H1 (cell line): ENCODE measurements around the gene AGTR1. TPM values are rescaled to one million over a fixed set of nuclear protein-coding genes. Genes with fewer than 3 reads are reported as not detected.

Source experiments
- CTCF ChIA-PET: fragments of 300-600 bp; sonication (Branson Sonifier 250); formaldehyde crosslinking; loops from one replicate; lab custom pipeline; 2021; ENCODE audit not compliant: partially characterized antibody; lab: Charles Lee
- POLR2A ChIA-PET: fragments of 300-600 bp; sonication (Branson Sonifier 250); formaldehyde crosslinking; loops from one replicate; lab custom pipeline; 2021; ENCODE audit warnings: inconsistent platforms; ENCODE audit not compliant: partially characterized antibody; lab: Charles Lee
- DNase-seq, 2 experiments: peaks; one replicate each; pipeline versions ENCODE4 v3.0.0 to v3.0.0-alpha.2; 2010 to 2022; ENCODE audit warnings: low spot score in 2 of 2, low read depth in 1 of 2, mixed read lengths in 1 of 2
- FAIRE-seq: peaks from 2 replicates; lab custom pipeline; 2011; peaks lifted over from hg19 to GRCh38; lab: Jason Lieb, UNC
- H2AFZ ChIP-seq: 2 replicates; pipeline ENCODE4 v1.8.1; 2012; ENCODE audit warnings: low read length, inconsistent platforms
- H2AK5ac ChIP-seq: 2 replicates; pipeline ENCODE4 v1.6.1; 2013; ENCODE audit warnings: low read depth, low read length
- H2BK120ac ChIP-seq: replicated peaks from 2 replicates; pipeline ENCODE3; 2013; ENCODE audit warnings: low read depth, low read length, inconsistent platforms
- H2BK12ac ChIP-seq: 2 replicates; pipeline ENCODE4 v1.6.1; 2013; ENCODE audit warnings: low read depth, low read length
- H2BK15ac ChIP-seq: 2 replicates; pipeline ENCODE4 v1.6.1; 2013; ENCODE audit warnings: low read length
- H2BK20ac ChIP-seq: 2 replicates; pipeline ENCODE4 v1.6.1; 2013; ENCODE audit warnings: low read length
- H2BK5ac ChIP-seq: 2 replicates; pipeline ENCODE4 v1.6.1; 2013; ENCODE audit warnings: low read depth, low read length
- H3K14ac ChIP-seq: 2 replicates; pipeline ENCODE4 v1.6.1; 2013; ENCODE audit warnings: inconsistent platforms; ENCODE audit not compliant: insufficient read length
- H3K18ac ChIP-seq: 2 replicates; pipeline ENCODE4 v1.6.1; 2013; ENCODE audit warnings: low read length; ENCODE audit errors: extremely low read depth
- H3K23ac ChIP-seq: 2 replicates; pipeline ENCODE4 v1.6.1; 2013; ENCODE audit warnings: inconsistent platforms; ENCODE audit not compliant: insufficient read length
- H3K23me2 ChIP-seq: 2 replicates; pipeline ENCODE4 v1.6.1; 2013; ENCODE audit warnings: low read depth, low read length
- H3K27ac ChIP-seq: 2 replicates; pipeline ENCODE4 v1.6.1; 2011; ENCODE audit warnings: low read depth, low read length, inconsistent platforms
- H3K27me3 ChIP-seq, 4 experiments: replicated peaks in 1 of 4; 1 replicate in 1 of 4; 2 replicates in 3 of 4; pipeline versions ENCODE4 v1.6.1 to v1.8.1; 2011 to 2013; ENCODE audit warnings: low read length in 3 of 4, mild to moderate bottlenecking in 3 of 4, inconsistent platforms in 2 of 4, mixed read lengths in 2 of 4, moderate library complexity in 1 of 4; ENCODE audit not compliant: control insufficient read depth in 3 of 4, insufficient read depth in 3 of 4; ENCODE audit errors: extremely low read depth in 1 of 4
- H3K36me3 ChIP-seq, 4 experiments: 2 replicates each; pipeline versions ENCODE4 v1.6.1 to v1.8.1; 2011 to 2013; ENCODE audit warnings: mild to moderate bottlenecking in 4 of 4, low read length in 3 of 4, moderate library complexity in 2 of 4, control low read depth in 1 of 4, inconsistent platforms in 1 of 4; ENCODE audit not compliant: insufficient read depth in 4 of 4, control insufficient read depth in 2 of 4
- H3K4ac ChIP-seq: replicated peaks from 2 replicates; pipeline ENCODE3; 2013; ENCODE audit warnings: low read length, low read depth, mixed read lengths, inconsistent platforms; ENCODE audit not compliant: insufficient read length
- H3K4me1 ChIP-seq, 4 experiments: replicated peaks in 1 of 4; 1 replicate in 1 of 4; 2 replicates in 3 of 4; pipeline versions ENCODE4 v1.6.1 to v1.8.1; 2011 to 2013; ENCODE audit warnings: low read length in 3 of 4, inconsistent platforms in 2 of 4, mixed read lengths in 1 of 4; ENCODE audit not compliant: insufficient read depth in 4 of 4, control insufficient read depth in 3 of 4
- H3K4me2 ChIP-seq, 2 experiments: 2 replicates each; pipeline versions ENCODE4 v1.6.1 to v1.8.1; 2011 to 2013; ENCODE audit warnings: low read depth in 2 of 2, low read length in 2 of 2, control low read depth in 1 of 2, inconsistent platforms in 1 of 2, mild to moderate bottlenecking in 1 of 2; ENCODE audit not compliant: insufficient read depth in 1 of 2
- H3K4me3 ChIP-seq, 4 experiments: fragments of 200-600, 300-600 bp in 1 of 4; sonication (generic), shearing (Covaris generic), sonication (Bioruptor Twin) in 1 of 4; 2 replicates each; pipeline versions ENCODE4 v1.5.1 to v1.8.1; 2011 to 2016; ENCODE audit warnings: low read length in 4 of 4, low read depth in 3 of 4, control low read depth in 2 of 4, inconsistent platforms in 2 of 4, mild to moderate bottlenecking in 2 of 4, mixed read lengths in 1 of 4, moderate library complexity in 1 of 4; ENCODE audit not compliant: insufficient read depth in 2 of 4; ENCODE audit errors: extremely low read depth in 1 of 4
- H3K56ac ChIP-seq: replicated peaks from 2 replicates; pipeline ENCODE3; 2013; ENCODE audit warnings: low read depth, mild to moderate bottlenecking, mixed read lengths, low read length, inconsistent platforms; ENCODE audit not compliant: insufficient read length
- H3K79me1 ChIP-seq: 2 replicates; pipeline ENCODE4 v1.6.1; 2013; ENCODE audit warnings: low read depth, low read length, control low read depth
- H3K79me2 ChIP-seq, 2 experiments: 2 replicates each; pipeline versions ENCODE4 v1.6.1 to v1.8.1; 2012 to 2013; ENCODE audit warnings: low read length in 2 of 2, mild to moderate bottlenecking in 2 of 2, inconsistent platforms in 1 of 2; ENCODE audit not compliant: insufficient read depth in 2 of 2, control insufficient read depth in 1 of 2
- H3K9ac ChIP-seq, 4 experiments: replicated peaks in 1 of 4; 1 replicate in 1 of 4; 2 replicates in 3 of 4; pipeline versions ENCODE4 v1.6.1 to v1.8.1; 2011 to 2013; ENCODE audit warnings: low read depth in 3 of 4, low read length in 3 of 4, control low read depth in 2 of 4, mild to moderate bottlenecking in 2 of 4, moderate library complexity in 2 of 4, inconsistent platforms in 1 of 4; ENCODE audit errors: extremely low read depth in 1 of 4
- H3K9me3 ChIP-seq, 2 experiments: 2 replicates each; pipeline versions ENCODE4 v1.6.1 to v1.8.1; 2012 to 2013; ENCODE audit warnings: mild to moderate bottlenecking in 2 of 2, moderate library complexity in 2 of 2, control low read depth in 1 of 2, inconsistent platforms in 1 of 2, low read depth in 1 of 2, low read length in 1 of 2, mixed read lengths in 1 of 2; ENCODE audit not compliant: insufficient read depth in 2 of 2
- H4K20me1 ChIP-seq, 2 experiments: replicated peaks in 1 of 2; 2 replicates each; pipeline versions ENCODE3 to v1.8.1; 2011 to 2013; ENCODE audit warnings: inconsistent platforms in 2 of 2, low read length in 2 of 2, mild to moderate bottlenecking in 1 of 2; ENCODE audit not compliant: insufficient read depth in 2 of 2, control insufficient read depth in 1 of 2
- H4K5ac ChIP-seq: 2 replicates; pipeline ENCODE4 v1.6.1; 2013; ENCODE audit warnings: low read length, low read depth, mixed read lengths, inconsistent platforms; ENCODE audit not compliant: insufficient read length
- H4K8ac ChIP-seq: 2 replicates; pipeline ENCODE4 v1.8.0; 2013; ENCODE audit warnings: mild to moderate bottlenecking, moderate library complexity, low read length, inconsistent platforms; ENCODE audit not compliant: insufficient read depth; ENCODE audit errors: extremely low read depth
- H4K91ac ChIP-seq: replicated peaks from 2 replicates; pipeline ENCODE3; 2013; ENCODE audit warnings: low read length, mixed read lengths, inconsistent platforms; ENCODE audit not compliant: insufficient read length
- ASH2L ChIP-seq: fragments of 200-600, 300-600 bp; sonication (generic); IDR thresholded peaks from one replicate; pipeline ENCODE4 v1.7.1; 2017; ENCODE audit warnings: low read length
- FOSL1 ChIP-seq: IDR thresholded peaks from 2 replicates; pipeline ENCODE4 v1.6.1; 2011; ENCODE audit warnings: mild to moderate bottlenecking, low read depth, low read length, moderate library complexity; ENCODE audit not compliant: insufficient read depth
- GTF2F1 ChIP-seq: IDR thresholded peaks from 2 replicates; pipeline ENCODE4 v1.6.1; 2012; ENCODE audit warnings: low read depth, low read length, improper control_type of control experiment, borderline replicate concordance
- MAFK ChIP-seq: IDR thresholded peaks from 2 replicates; pipeline ENCODE4 v1.6.1; 2012; ENCODE audit warnings: low read depth, mild to moderate bottlenecking, improper control_type of control experiment, low read length
- MAX ChIP-seq: IDR thresholded peaks from 2 replicates; pipeline ENCODE4 v1.6.1; 2012; ENCODE audit warnings: inconsistent platforms
- RBBP5 ChIP-seq: IDR thresholded peaks from 2 replicates; pipeline ENCODE4 v1.7.1; 2012; ENCODE audit warnings: low read depth, mild to moderate bottlenecking, inconsistent platforms, low read length, moderate library complexity, borderline replicate concordance
- SIX5 ChIP-seq: IDR thresholded peaks from 2 replicates; pipeline ENCODE4 v1.6.1; 2011; ENCODE audit warnings: mild to moderate bottlenecking, low read depth, low read length
- SP1 ChIP-seq: IDR thresholded peaks from 2 replicates; pipeline ENCODE4 v1.6.1; 2011; ENCODE audit warnings: low read depth, low read length
- SP2 ChIP-seq: IDR thresholded peaks from 2 replicates; pipeline ENCODE4 v1.6.1; 2012; ENCODE audit warnings: mild to moderate bottlenecking, low read length, inconsistent platforms
- SUZ12 ChIP-seq: fragments of 200-600 bp; sonication (generic); IDR thresholded peaks from 2 replicates; pipeline ENCODE4 v1.6.1; 2012; ENCODE audit warnings: mild to moderate bottlenecking, inconsistent platforms, low read length, moderate library complexity, mixed read lengths
- TAF1 ChIP-seq: IDR thresholded peaks from 2 replicates; pipeline ENCODE4 v1.6.1; 2011; ENCODE audit warnings: mild to moderate bottlenecking, low read depth, low read length
- TBP ChIP-seq: IDR thresholded peaks from 2 replicates; pipeline ENCODE4 v1.6.1; 2011; ENCODE audit warnings: low read depth, low read length, improper control_type of control experiment
- TCF12 ChIP-seq: IDR thresholded peaks from 2 replicates; pipeline ENCODE4 v1.6.1; 2011; ENCODE audit warnings: low read depth, mild to moderate bottlenecking, low read length
- polyA plus RNA-seq, 7 experiments: library from polyadenylated mRNA; depleted of rRNA in 3 of 7; stranded (reverse) in 5 of 7; unstranded in 2 of 7; fragments of >200 nt in 5 of 7; fragments of 200-250 nt in 2 of 7; gene quantifications; 1 replicate in 5 of 7; 2 replicates in 1 of 7; 4 replicates in 1 of 7; pipeline versions ENCODE4 v1.2.1 to v1.2.3, GENCODE V29; 2011 to 2013; ENCODE audit warnings: missing spikeins in 2 of 7, mixed read lengths in 2 of 7
- total RNA-seq: library from RNA; stranded (reverse); fragmentation: NEBNext Ultra II Directional; extraction: Animal tissue kit (Norgen Biotek cat#: 25700); gene quantifications from 2 replicates; pipeline ENCODE4 v1.2.1, GENCODE V29; 2021

Gene AGTR1
- total and polyA plus RNA-seq, 2 of the 8 experiments (the other 6 are each of a cell fraction or from before 2014, with no cell fraction given) = 0.03 TPM; not detected in 1

GRCh38 chr3:148755570-148755969 is 57.9 kb downstream of the AGTR1 start:
- H3K36me3 ChIP-seq = no peaks in the 10 kb centered on the region
- H3K18ac ChIP-seq = no peak overlapping the region
- no peak overlapping the region for H2BK5ac ChIP-seq
- no peak overlapping the region for H3K14ac ChIP-seq
- H3K27me3 ChIP-seq = no peaks in the 10 kb centered on the region
- no peak overlapping the region for H2AK5ac ChIP-seq
- H2BK120ac ChIP-seq = no peak overlapping the region
- H3K27ac ChIP-seq = no peak overlapping the region
- H3K4me1 ChIP-seq = no peaks in the 10 kb centered on the region
- no peaks in the 10 kb centered on the region for H3K79me1 ChIP-seq
- ChIA-PET POLR2A (no interaction called here), CTCF (no interaction called here)
- no peak overlapping the region for H3K4me2 ChIP-seq
- H3K56ac ChIP-seq = no peak overlapping the region
- no peak overlapping the region for H3K23ac ChIP-seq
- no peaks in the 10 kb centered on the region for H4K20me1 ChIP-seq
- DNase-seq = no peak
- no peak overlapping the region for H2AFZ ChIP-seq
- H2BK20ac ChIP-seq = no peak overlapping the region
- no peak overlapping the region for H4K5ac ChIP-seq
- H2BK15ac ChIP-seq = no peak overlapping the region
- H3K23me2 ChIP-seq = no peaks in the 10 kb centered on the region
- H4K8ac ChIP-seq = no peak overlapping the region
- no peak overlapping the region for H4K91ac ChIP-seq
- no peaks in the 10 kb centered on the region for H3K9me3 ChIP-seq
- no peaks in the 10 kb centered on the region for H3K79me2 ChIP-seq
- no peak overlapping the region for H3K4me3 ChIP-seq
- no peak overlapping the region for H3K4ac ChIP-seq
- no peak overlapping the region for H3K9ac ChIP-seq
- TF ChIP-seq SP2 (no peak), GTF2F1 (no peak), TAF1 (no peak), FOSL1 (no peak), ASH2L (no peak), SP1 (no peak), SIX5 (no peak), MAFK (no peak), SUZ12 (no peak), TBP (no peak), RBBP5 (no peak), MAX (no peak), TCF12 (no peak)
- TF ChIP-seq, all 59 proteins: peak for 0
- FAIRE-seq = no peak
- no peak overlapping the region for H2BK12ac ChIP-seq
